ENCODE data around the gene KCND3. TPM values are rescaled to one million over a fixed set of nuclear protein-coding genes. Genes with fewer than 3 reads are reported as not detected.
"Not testable (repeated sequence)": the region's sequence is repeated elsewhere in the genome, so short reads cannot be mapped to it uniquely, and the experiment has no call there.

Gene KCND3
- total and polyA plus RNA-seq, 12 donors, result 3.5 to 24.7 (median 15.2) TPM

- Histone ChIP-seq H3K27me3 (no peaks in the 10 kb centered on the region), H3K4me3 (no peak overlapping the region), H3K36me3 (no peaks in the 10 kb centered on the region), H3K4me1 (peaks cover 0 to 27% (median 9%) of the 10 kb centered on the region in 9 donors), H3K9me3 (no peaks in the 10 kb centered on the region), H3K27ac (peak overlapping the region in 1 of 10 donors; percentile 27)
- intact Hi-C loops (cut with DNase I), result loop anchor here in 6 of 10 donors (5.0 to 10.0 kb wide), 5 partner anchors 43 to 533 kb away; partner anchors contain the start of gene KCND3 (in 2 of the 6)
- WGBS, 2 donors, result 62% methylated on average over 5 of the region's 5 CpGs
- DNase-seq, result no peak
- no peak for ATAC-seq
- no peak for TF ChIP-seq CTCF (IDR thresholded peaks at IDR 0.05)
Measured at GRCh38 chr1:111803951-111804350, 185.5 kb downstream of the KCND3 start.

GRCh38 chr1:111802984-111803383 lies 186.5 kb downstream of the KCND3 start:
- Histone ChIP-seq H3K36me3 (no peaks in the 10 kb centered on the region), H3K4me3 (no peak overlapping the region), H3K27me3 (no peaks in the 10 kb centered on the region), H3K27ac (peak overlapping the region in 4 of 10 donors; percentile 8 to 80 (median 68)), H3K4me1 (peaks cover 0 to 27% (median 9%) of the 10 kb centered on the region in 9 donors), H3K9me3 (no peaks in the 10 kb centered on the region)
- ATAC-seq, result no peak
- 87 to 91% methylated on average over 5 of the region's 5 CpGs for WGBS, 2 donors
- no peak for DNase-seq
- intact Hi-C loops (cut with DNase I), result loop anchor here in 6 of 10 donors (5.0 to 10.0 kb wide), 5 partner anchors 44 to 534 kb away; partner anchors contain the start of gene KCND3 (in 2 of the 6)
- no peak for TF ChIP-seq CTCF (IDR thresholded peaks at IDR 0.05)

- ATAC-seq (peak; percentile 49 to 86 (median 76)), DNase-seq (peak; percentile 27 to 37)
- Histone ChIP-seq H3K4me1 (peaks cover 0 to 27% (median 9%) of the 10 kb centered on the region in 9 donors), H3K27ac (peak overlapping the region in 9 of 10 donors; percentile 40 to 80 (median 65)), H3K9me3 (no peaks in the 10 kb centered on the region), H3K4me3 (no peak overlapping the region), H3K27me3 (no peaks in the 10 kb centered on the region), H3K36me3 (no peaks in the 10 kb centered on the region)
- 59 to 70% methylated on average over 6 of the region's 6 CpGs for WGBS, 2 donors
- TF ChIP-seq CTCF (IDR thresholded peaks at IDR 0.05), result no peak
- intact Hi-C loops (cut with DNase I), result loop anchor here in 6 of 10 donors (5.0 to 10.0 kb wide), 5 partner anchors 45 to 535 kb away; partner anchors contain the start of gene KCND3 (in 2 of the 6)
Measured at GRCh38 chr1:111802110-111802509, 187.4 kb downstream of the KCND3 start.

GRCh38 chr1:111801071-111801850 lies 188.2 kb downstream of the KCND3 start:
- DNase-seq (peak; percentile 37 to 65), ATAC-seq (peak; percentile 85 to 94 (median 91))
- 64% methylated on average over 13 of the region's 13 CpGs for WGBS, 2 donors
- H3K36me3 ChIP-seq, result no peaks in the 10 kb centered on the region
- no peak overlapping the region for H3K4me3 ChIP-seq
- H3K27me3 ChIP-seq, result no peaks in the 10 kb centered on the region
- peak in 6 of 9 donors; percentile 6 to 33 (median 21) for TF ChIP-seq CTCF (IDR thresholded peaks at IDR 0.05)
- H3K27ac ChIP-seq, result peak overlapping the region; percentile 38 to 80 (median 64)
- peaks cover 0 to 27% (median 9%) of the 10 kb centered on the region in 9 donors for H3K4me1 ChIP-seq
- intact Hi-C loops (cut with DNase I), result loop anchor here in 6 of 10 donors (2.0 to 10.0 kb wide), 7 partner anchors 46 to 536 kb away; partner anchors contain the start of gene KCND3 (in 2 of the 6)
- H3K9me3 ChIP-seq, result no peaks in the 10 kb centered on the region

- not testable (repeated sequence) for ATAC-seq
Measured at GRCh38 chr1:111799722-111800121, 189.7 kb downstream of the KCND3 start.

More at GRCh38 chr1:111799722-111800121, 189.7 kb downstream of the KCND3 start:
- not testable (repeated sequence) for H3K9me3 ChIP-seq, H3K36me3 ChIP-seq, H3K4me3 ChIP-seq, H3K27ac ChIP-seq, DNase-seq, H3K27me3 ChIP-seq
- intact Hi-C loops (cut with DNase I), result loop anchor here in 9 of 10 donors (2.0 to 10.0 kb wide), 9 partner anchors 48 to 538 kb away; partner anchors contain the start of gene KCND3 (in 2 of the 9)
- peaks cover 0 to 27% (median 9%) of the 10 kb centered on the region in 9 donors for H3K4me1 ChIP-seq
- WGBS, 2 donors, result 93% methylated on average over 11 to 14 of the region's 14 CpGs

Measured in heart right ventricle (tissue), 16 donors.